ENCODE results near the gene IGF1R. TPM values are rescaled to one million over a fixed set of nuclear protein-coding genes. Genes with fewer than 3 reads are reported as not detected.

The IGF1R gene
- total RNA-seq, 5 donors from 2014 or later (not counting 1 experiment from before 2014, with no cell fraction given), result 40.3 to 97.2 (median 79.4) TPM

- peaks cover 2% of the 10 kb centered on the region for H3K36me3 Mint-ChIP-seq
- H3K4me1 ChIP-seq (ENCODE audit: control insufficient read depth in 1 of 2, extremely low read depth in 1 of 2, insufficient read depth in 2 of 2, low read length in 2 of 2), result peaks cover 56 to 59% of the 10 kb centered on the region in 2 experiments
- POLR2A ChIA-PET, result interaction anchor here in 1 of 2 donors (1.3 kb wide), 1 partner anchor 15 kb away, joined by 4 read pairs; no protein-coding TSS in a partner anchor
These were observed 69.0 kb downstream of the IGF1R start for GRCh38 chr15:98717371-98717770.

GRCh38 chr15:98717942-98718341, 69.6 kb downstream of the IGF1R start:
- POLR2A ChIA-PET, result no interaction called here
- H3K4me3 Mint-ChIP-seq, result peak overlapping the region in 1 of 3 donors; percentile 36
- Histone ChIP-seq H3K9me3 (no peaks in the 10 kb centered on the region), H3K27ac (ENCODE audit: low read length) (no peak overlapping the region), H3K27me3 (replicated peaks in 1 of 2; ENCODE audit: control insufficient read depth in 2 of 2, extremely low read depth in 1 of 2, insufficient read depth in 2 of 2, low read length in 1 of 2) (no peaks in the 10 kb centered on the region), H3K36me3 (ENCODE audit: control insufficient read depth in 2 of 2, extremely low read depth in 1 of 2, insufficient read depth in 1 of 2, low read length in 1 of 2) (no peaks in the 10 kb centered on the region), H3K4me1 (ENCODE audit: control insufficient read depth in 1 of 2, extremely low read depth in 1 of 2, insufficient read depth in 2 of 2, low read length in 2 of 2) (peaks cover 55 to 56% of the 10 kb centered on the region in 2 experiments), H3K4me3 (ENCODE audit: control insufficient read depth in 1 of 2, extremely low read depth in 1 of 2, low read length in 1 of 2) (no peak overlapping the region)
- ATAC-seq (replicated peaks in 1 of 4), result no peak
- no peaks in the 10 kb centered on the region for H3K9me3 Mint-ChIP-seq
- no peaks in the 10 kb centered on the region for H3K27me3 Mint-ChIP-seq
- no peak for DNase-seq
- H3K27ac Mint-ChIP-seq, result no peak overlapping the region
- H3K4me1 Mint-ChIP-seq, result peaks cover 91 to 95% (median 94%) of the 10 kb centered on the region in 3 donors
- CTCF ChIA-PET, result no interaction called here
- WGBS (ENCODE audit: insufficient coverage), result 97% methylated on average over 5 of the region's 11 CpGs
- H3K36me3 Mint-ChIP-seq, result no peaks in the 10 kb centered on the region

More at GRCh38 chr15:98717371-98717770, 69.0 kb downstream of the IGF1R start:
- Histone ChIP-seq H3K27me3 (replicated peaks in 1 of 2; ENCODE audit: control insufficient read depth in 2 of 2, extremely low read depth in 1 of 2, insufficient read depth in 2 of 2, low read length in 1 of 2) (no peaks in the 10 kb centered on the region), H3K4me3 (ENCODE audit: control insufficient read depth in 1 of 2, extremely low read depth in 1 of 2, low read length in 1 of 2) (no peak overlapping the region), H3K36me3 (ENCODE audit: control insufficient read depth in 2 of 2, extremely low read depth in 1 of 2, insufficient read depth in 1 of 2, low read length in 1 of 2) (no peaks in the 10 kb centered on the region), H3K27ac (ENCODE audit: low read length) (no peak overlapping the region), H3K9me3 (no peaks in the 10 kb centered on the region)
- no peak overlapping the region for H3K4me3 Mint-ChIP-seq
- H3K9me3 Mint-ChIP-seq, result peaks cover 0 to under 1% (median under 1%) of the 10 kb centered on the region in 3 donors
- no peak overlapping the region for H3K27ac Mint-ChIP-seq
- ATAC-seq (replicated peaks in 1 of 4), result no peak
- no peaks in the 10 kb centered on the region for H3K27me3 Mint-ChIP-seq
- no peak for DNase-seq
- WGBS (ENCODE audit: insufficient coverage), result 84% methylated on average over 3 of the region's 5 CpGs
- H3K4me1 Mint-ChIP-seq, result peaks cover 88 to 95% (median 94%) of the 10 kb centered on the region in 3 donors
- CTCF ChIA-PET, result no interaction called here

- Histone ChIP-seq H3K27ac (ENCODE audit: low read length) (no peak overlapping the region), H3K27me3 (replicated peaks in 1 of 2; ENCODE audit: control insufficient read depth in 2 of 2, extremely low read depth in 1 of 2, insufficient read depth in 2 of 2, low read length in 1 of 2) (no peaks in the 10 kb centered on the region), H3K4me1 (ENCODE audit: control insufficient read depth in 1 of 2, extremely low read depth in 1 of 2, insufficient read depth in 2 of 2, low read length in 2 of 2) (peaks cover 49 to 51% of the 10 kb centered on the region in 2 experiments), H3K36me3 (ENCODE audit: control insufficient read depth in 2 of 2, extremely low read depth in 1 of 2, insufficient read depth in 1 of 2, low read length in 1 of 2) (no peaks in the 10 kb centered on the region), H3K9me3 (no peaks in the 10 kb centered on the region), H3K4me3 (ENCODE audit: control insufficient read depth in 1 of 2, extremely low read depth in 1 of 2, low read length in 1 of 2) (no peak overlapping the region)
- H3K4me1 Mint-ChIP-seq, result peaks cover 91 to 95% (median 94%) of the 10 kb centered on the region in 3 donors
- no peak for ATAC-seq (replicated peaks in 1 of 4)
- no peak overlapping the region for H3K27ac Mint-ChIP-seq
- peak overlapping the region in 1 of 3 donors; percentile 36 for H3K4me3 Mint-ChIP-seq
- ChIA-PET CTCF (no interaction called here), POLR2A (no interaction called here)
- WGBS (ENCODE audit: insufficient coverage), result 91% methylated on average over 9 of the region's 10 CpGs
- peaks cover 0 to 1% of the 10 kb centered on the region in 2 donors for H3K27me3 Mint-ChIP-seq
- H3K36me3 Mint-ChIP-seq, result no peaks in the 10 kb centered on the region
- H3K9me3 Mint-ChIP-seq, result no peaks in the 10 kb centered on the region
- no peak for DNase-seq
These were observed 70.2 kb downstream of the IGF1R start for GRCh38 chr15:98718426-98719136.

GRCh38 chr15:98719137-98719740, 70.9 kb downstream of the IGF1R start:
- DNase-seq (no peak), ATAC-seq (replicated peaks in 1 of 4) (no peak)
- peaks cover 0 to 1% of the 10 kb centered on the region in 2 donors for H3K27me3 Mint-ChIP-seq
- H3K27ac ChIP-seq (ENCODE audit: low read length), result no peak overlapping the region
- no peak overlapping the region for H3K27ac Mint-ChIP-seq
- H3K4me3 ChIP-seq (ENCODE audit: control insufficient read depth in 1 of 2, extremely low read depth in 1 of 2, low read length in 1 of 2), result no peak overlapping the region
- 93% methylated on average over 3 of the region's 5 CpGs for WGBS (ENCODE audit: insufficient coverage)
- ChIA-PET POLR2A (no interaction called here), CTCF (no interaction called here)
- peaks cover 42 to 45% of the 10 kb centered on the region in 2 experiments for H3K4me1 ChIP-seq (ENCODE audit: control insufficient read depth in 1 of 2, extremely low read depth in 1 of 2, insufficient read depth in 2 of 2, low read length in 2 of 2)
- H3K4me1 Mint-ChIP-seq, result peaks cover 86 to 94% (median 94%) of the 10 kb centered on the region in 3 donors
- H3K9me3 ChIP-seq, result no peaks in the 10 kb centered on the region
- H3K36me3 Mint-ChIP-seq, result no peaks in the 10 kb centered on the region
- H3K4me3 Mint-ChIP-seq, result no peak overlapping the region
- no peaks in the 10 kb centered on the region for H3K36me3 ChIP-seq (ENCODE audit: control insufficient read depth in 2 of 2, extremely low read depth in 1 of 2, insufficient read depth in 1 of 2, low read length in 1 of 2)
- H3K27me3 ChIP-seq (replicated peaks in 1 of 2; ENCODE audit: control insufficient read depth in 2 of 2, extremely low read depth in 1 of 2, insufficient read depth in 2 of 2, low read length in 1 of 2), result no peaks in the 10 kb centered on the region
- H3K9me3 Mint-ChIP-seq, result no peaks in the 10 kb centered on the region

GRCh38 chr15:98720031-98720430, 71.7 kb downstream of the IGF1R start:
- Histone ChIP-seq H3K4me3 (ENCODE audit: control insufficient read depth in 1 of 2, extremely low read depth in 1 of 2, low read length in 1 of 2) (no peak overlapping the region), H3K4me1 (ENCODE audit: control insufficient read depth in 1 of 2, extremely low read depth in 1 of 2, insufficient read depth in 2 of 2, low read length in 2 of 2) (peaks cover 35 to 39% of the 10 kb centered on the region in 2 experiments), H3K27ac (ENCODE audit: low read length) (no peak overlapping the region), H3K36me3 (ENCODE audit: control insufficient read depth in 2 of 2, extremely low read depth in 1 of 2, insufficient read depth in 1 of 2, low read length in 1 of 2) (no peaks in the 10 kb centered on the region), H3K27me3 (replicated peaks in 1 of 2; ENCODE audit: control insufficient read depth in 2 of 2, extremely low read depth in 1 of 2, insufficient read depth in 2 of 2, low read length in 1 of 2) (no peaks in the 10 kb centered on the region), H3K9me3 (no peaks in the 10 kb centered on the region)
- H3K36me3 Mint-ChIP-seq, result no peaks in the 10 kb centered on the region
- H3K4me1 Mint-ChIP-seq, result peaks cover 78 to 91% (median 90%) of the 10 kb centered on the region in 3 donors
- ChIA-PET POLR2A (interaction anchor here in 1 of 2 donors (0.6 kb wide), 1 partner anchor 90 kb away, joined by 6 read pairs; no protein-coding TSS in a partner anchor), CTCF (no interaction called here)
- ATAC-seq (replicated peaks in 1 of 4) (no peak), DNase-seq (no peak)
- H3K4me3 Mint-ChIP-seq, result peak overlapping the region in 1 of 3 donors; percentile 47
- H3K9me3 Mint-ChIP-seq, result no peaks in the 10 kb centered on the region
- H3K27ac Mint-ChIP-seq, result peak overlapping the region in 1 of 2 donors; percentile 1
- 92% methylated on average over 2 of the region's 6 CpGs for WGBS (ENCODE audit: insufficient coverage)
- H3K27me3 Mint-ChIP-seq, result peaks cover 0 to 1% of the 10 kb centered on the region in 2 donors

- H3K9me3 Mint-ChIP-seq, result no peaks in the 10 kb centered on the region
- H3K36me3 Mint-ChIP-seq, result peaks cover 5% of the 10 kb centered on the region
- Histone ChIP-seq H3K4me3 (ENCODE audit: control insufficient read depth in 1 of 2, extremely low read depth in 1 of 2, low read length in 1 of 2) (no peak overlapping the region), H3K27ac (ENCODE audit: low read length) (no peak overlapping the region), H3K27me3 (replicated peaks in 1 of 2; ENCODE audit: control insufficient read depth in 2 of 2, extremely low read depth in 1 of 2, insufficient read depth in 2 of 2, low read length in 1 of 2) (no peaks in the 10 kb centered on the region), H3K9me3 (no peaks in the 10 kb centered on the region), H3K4me1 (ENCODE audit: control insufficient read depth in 1 of 2, extremely low read depth in 1 of 2, insufficient read depth in 2 of 2, low read length in 2 of 2) (peaks cover 27 to 31% of the 10 kb centered on the region in 2 experiments), H3K36me3 (ENCODE audit: control insufficient read depth in 2 of 2, extremely low read depth in 1 of 2, insufficient read depth in 1 of 2, low read length in 1 of 2) (no peaks in the 10 kb centered on the region)
- ChIA-PET CTCF (no interaction called here), POLR2A (no interaction called here)
- peaks cover 0 to 1% of the 10 kb centered on the region in 2 donors for H3K27me3 Mint-ChIP-seq
- H3K4me1 Mint-ChIP-seq, result peaks cover 74 to 89% (median 87%) of the 10 kb centered on the region in 3 donors
- peak overlapping the region in 2 of 3 donors; percentile 7 to 47 for H3K4me3 Mint-ChIP-seq
- H3K27ac Mint-ChIP-seq, result peak overlapping the region in 1 of 2 donors; percentile 1
- DNase-seq (no peak), ATAC-seq (replicated peaks in 1 of 4) (no peak)
- WGBS (ENCODE audit: insufficient coverage), result 75% methylated on average over 3 of the region's 11 CpGs
These were observed 72.5 kb downstream of the IGF1R start for GRCh38 chr15:98720577-98721565.
